Spleen (tissue), 7 donors: ENCODE data around the gene COL23A1.

ENCODE experiments used
- CTCF ChIP-seq, 11 experiments: fragments of 200-600 bp in 7 of 11; fragments of 450-650 bp in 4 of 11; sonication (generic) in 4 of 11; IDR thresholded peaks in 8 of 11; conservative IDR thresholded peaks in 3 of 11; 1 replicate in 7 of 11; 2 replicates in 4 of 11; pipeline versions ENCODE4 v1.4.0 to v1.8.0; 2016 to 2021; ENCODE audit warnings: antibody characterized with exemption in 11 of 11, inconsistent platforms in 4 of 11, mild to moderate bottlenecking in 1 of 11
- POLR2AphosphoS5 ChIP-seq, 3 donors: sonication (generic); formaldehyde crosslinking; IDR thresholded peaks; one replicate each; pipeline ENCODE4 v1.5.1; 2017; ENCODE audit warnings: antibody characterized with exemption in 3 of 3
- donor health status: DM: no; HTN: no; CAD: no; lungs with moderate emphysema.
- donor health status: DM: no; HTN: no; CAD: no.
- donor health status: DM: no; HTN: no; CAD: no.

DNA sequence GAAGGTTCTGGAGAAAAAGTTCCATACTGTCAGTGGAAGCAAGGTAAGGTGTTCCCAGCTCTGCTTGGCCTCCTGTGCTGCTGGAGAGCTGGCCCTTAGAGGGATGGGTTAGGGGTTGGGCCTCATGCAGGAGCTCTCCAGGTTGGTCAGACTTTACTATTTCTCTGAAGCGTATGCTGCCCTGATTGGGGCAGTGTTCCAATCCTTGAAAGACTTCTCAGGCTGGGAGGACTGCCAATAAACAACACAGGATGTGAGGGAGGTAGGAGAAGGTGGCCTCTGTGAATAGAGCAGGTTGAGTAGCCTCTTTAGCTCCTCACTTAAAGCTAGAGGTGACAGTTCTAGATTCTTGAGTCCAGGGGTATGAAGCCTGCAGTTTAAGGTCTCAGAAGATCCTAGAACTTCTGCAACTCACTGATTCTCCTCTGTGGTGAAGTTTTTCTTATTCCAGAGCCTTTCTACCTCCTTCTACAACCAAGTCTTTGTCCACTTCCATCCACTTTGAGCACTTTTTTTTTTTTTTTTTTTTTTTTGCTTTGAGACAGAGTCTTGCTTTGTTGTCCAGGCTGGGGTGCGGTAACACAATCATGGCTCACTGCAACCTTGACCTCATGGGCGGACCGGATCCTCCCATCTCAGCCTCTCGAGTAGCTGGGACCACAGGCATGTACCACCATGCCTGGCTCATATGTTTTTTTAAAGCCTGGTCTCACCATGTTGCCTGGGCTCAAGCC lies 382.8 kb downstream of the COL23A1 start:
- TF ChIP-seq CTCF (IDR thresholded peaks at IDR 0.05 in 8 of 11, conservative IDR thresholded peaks at IDR 0.05 in 3 of 11) (no peak), POLR2AphosphoS5 (IDR thresholded peaks at IDR 0.05) (peak in 1 of 3 donors; percentile 11)
